ENCODE results near the gene SRD5A1. TPM values are rescaled to one million over a fixed set of nuclear protein-coding genes. Genes with fewer than 3 reads are reported as not detected.

SRD5A1 gene
- total RNA-seq, 4 donors from 2014 or later: 2.2 to 5.6 (median 3.4) TPM

- H3K27ac ChIP-seq: peak overlapping the region; percentile 21 to 99 (median 96)
- peaks cover 3 to 60% (median 48%) of the 10 kb centered on the region in 3 donors for H3K4me1 ChIP-seq
- H3K9me3 ChIP-seq: no peaks in the 10 kb centered on the region
- H3K36me3 ChIP-seq: no peaks in the 10 kb centered on the region
- no peaks in the 10 kb centered on the region for H3K27me3 ChIP-seq
- TF ChIP-seq, protein P1, sequence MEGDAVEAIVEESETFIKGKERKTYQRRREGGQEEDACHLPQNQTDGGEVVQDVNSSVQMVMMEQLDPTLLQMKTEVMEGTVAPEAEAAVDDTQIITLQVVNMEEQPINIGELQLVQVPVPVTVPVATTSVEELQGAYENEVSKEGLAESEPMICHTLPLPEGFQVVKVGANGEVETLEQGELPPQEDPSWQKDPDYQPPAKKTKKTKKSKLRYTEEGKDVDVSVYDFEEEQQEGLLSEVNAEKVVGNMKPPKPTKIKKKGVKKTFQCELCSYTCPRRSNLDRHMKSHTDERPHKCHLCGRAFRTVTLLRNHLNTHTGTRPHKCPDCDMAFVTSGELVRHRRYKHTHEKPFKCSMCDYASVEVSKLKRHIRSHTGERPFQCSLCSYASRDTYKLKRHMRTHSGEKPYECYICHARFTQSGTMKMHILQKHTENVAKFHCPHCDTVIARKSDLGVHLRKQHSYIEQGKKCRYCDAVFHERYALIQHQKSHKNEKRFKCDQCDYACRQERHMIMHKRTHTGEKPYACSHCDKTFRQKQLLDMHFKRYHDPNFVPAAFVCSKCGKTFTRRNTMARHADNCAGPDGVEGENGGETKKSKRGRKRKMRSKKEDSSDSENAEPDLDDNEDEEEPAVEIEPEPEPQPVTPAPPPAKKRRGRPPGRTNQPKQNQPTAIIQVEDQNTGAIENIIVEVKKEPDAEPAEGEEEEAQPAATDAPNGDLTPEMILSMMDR (IDR thresholded peaks at IDR 0.05): no peak
- no peak for TF ChIP-seq POLR2A (IDR thresholded peaks at IDR 0.05)
- TF ChIP-seq POLR2AphosphoS5 (IDR thresholded peaks at IDR 0.05): no peak
- TF ChIP-seq EP300 (IDR thresholded peaks at IDR 0.05): no peak
- WGBS, 2 donors (ENCODE audit: low coverage in 1 of 2): 0 to 4% methylated on average over 4 to 6 of the region's 99 CpGs
- ATAC-seq: no peak
- H3K4me3 ChIP-seq: peak overlapping the region; percentile 50 to 89
Observed at GRCh38 chr5:6714226-6715041, 81.2 kb downstream of the SRD5A1 start.

GRCh38 chr5:6715271-6715670 is 82.0 kb downstream of the SRD5A1 start:
- Histone ChIP-seq H3K27me3 (no peaks in the 10 kb centered on the region), H3K4me1 (peaks cover 3 to 68% (median 52%) of the 10 kb centered on the region in 3 donors), H3K36me3 (no peaks in the 10 kb centered on the region), H3K27ac (no peak overlapping the region), H3K9me3 (no peaks in the 10 kb centered on the region), H3K4me3 (peak overlapping the region; percentile 50 to 89)
- WGBS, 2 donors (ENCODE audit: low coverage in 1 of 2): 34 to 41% methylated on average over 4 to 6 of the region's 6 CpGs
- TF ChIP-seq POLR2A (IDR thresholded peaks at IDR 0.05) (no peak), POLR2AphosphoS5 (IDR thresholded peaks at IDR 0.05) (no peak), EP300 (IDR thresholded peaks at IDR 0.05) (no peak)
- TF ChIP-seq, protein P1 (IDR thresholded peaks at IDR 0.05): no peak
- no peak for ATAC-seq

DNA sequence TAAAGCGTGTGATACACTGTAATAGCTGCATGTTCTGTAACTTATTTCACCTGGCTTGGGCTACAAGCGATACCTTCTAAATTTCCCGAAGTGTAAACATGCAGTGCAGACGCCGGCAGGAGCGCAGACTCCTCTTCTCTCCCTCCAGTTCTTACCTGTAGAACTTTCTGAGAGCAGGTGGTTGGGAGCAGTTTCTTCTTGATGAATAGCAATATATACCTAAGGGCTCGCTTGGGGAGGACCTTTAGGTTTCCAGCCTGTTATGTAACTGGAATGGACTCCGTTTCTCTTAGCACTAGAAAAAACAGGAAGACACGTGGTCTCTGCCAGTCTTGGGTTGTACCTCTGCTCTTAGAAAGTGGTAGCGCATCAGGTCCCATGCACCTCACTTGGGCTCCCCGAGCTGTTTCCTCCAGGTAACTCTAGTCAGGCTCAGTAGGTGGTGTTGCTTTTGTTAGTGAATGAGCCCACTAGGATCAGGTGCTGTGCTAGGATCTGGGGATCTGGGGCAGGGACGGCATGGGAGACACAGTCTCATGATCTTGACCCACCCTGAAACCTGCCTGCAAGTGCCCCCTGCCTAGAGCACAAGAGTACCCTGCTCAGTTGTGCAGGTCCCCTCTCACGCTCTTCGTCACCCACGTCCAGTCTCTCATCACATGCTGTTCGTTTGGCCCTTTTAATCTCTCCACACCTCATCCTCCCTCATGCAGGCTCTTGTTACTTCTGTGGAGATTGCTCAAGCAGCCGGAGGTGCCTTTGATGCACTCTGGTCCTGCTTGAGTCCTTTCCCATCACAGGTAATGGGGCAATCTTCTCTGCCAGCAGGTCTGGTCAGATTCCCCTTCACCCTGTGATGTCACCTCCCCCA is 82.8 kb downstream of the SRD5A1 start:
- TF ChIP-seq POLR2AphosphoS5 (IDR thresholded peaks at IDR 0.05) (no peak), EP300 (IDR thresholded peaks at IDR 0.05) (no peak), POLR2A (IDR thresholded peaks at IDR 0.05) (no peak)
- TF ChIP-seq, protein P1 (IDR thresholded peaks at IDR 0.05): no peak
- Histone ChIP-seq H3K4me3 (peak overlapping the region; percentile 17 to 89), H3K27ac (peak overlapping the region in 1 of 4 donors; percentile 19), H3K27me3 (no peaks in the 10 kb centered on the region), H3K36me3 (no peaks in the 10 kb centered on the region), H3K4me1 (peaks cover 3 to 75% (median 58%) of the 10 kb centered on the region in 3 donors), H3K9me3 (no peaks in the 10 kb centered on the region)
- no peak for ATAC-seq
- 38 to 44% methylated on average over 10 to 12 of the region's 17 CpGs for WGBS, 2 donors (ENCODE audit: low coverage in 1 of 2)

DNA sequence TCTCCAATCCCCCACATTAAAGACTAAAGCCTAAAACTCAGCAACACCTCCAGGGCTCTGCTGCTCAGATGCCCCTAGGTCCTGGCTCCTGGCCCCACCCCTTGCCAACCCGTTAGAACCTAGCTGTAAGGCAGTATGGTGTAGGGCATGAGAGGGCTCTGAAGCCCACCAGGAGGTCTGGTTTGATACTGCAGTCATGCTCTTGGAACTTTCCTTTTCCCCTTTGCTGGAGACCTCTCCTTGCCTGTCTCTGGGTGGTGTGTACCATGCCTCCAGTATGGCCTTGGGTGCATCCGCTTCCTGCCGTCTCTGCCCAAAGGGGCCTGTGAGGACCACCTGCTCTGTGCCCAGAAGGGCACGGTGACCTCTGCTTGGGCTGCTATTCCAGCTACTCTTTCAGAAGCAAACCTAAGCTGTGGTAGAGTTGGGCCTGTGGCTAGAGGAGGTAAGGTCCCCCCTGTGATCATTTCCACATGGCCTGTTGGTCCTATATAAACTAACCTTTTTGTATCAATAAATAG is 83.4 kb downstream of the SRD5A1 start:
- no peaks in the 10 kb centered on the region for H3K27me3 ChIP-seq
- H3K27ac ChIP-seq: peak overlapping the region in 1 of 4 donors; percentile 19
- TF ChIP-seq, protein P1 (IDR thresholded peaks at IDR 0.05): no peak
- TF ChIP-seq EP300 (IDR thresholded peaks at IDR 0.05): no peak
- no peak for TF ChIP-seq POLR2AphosphoS5 (IDR thresholded peaks at IDR 0.05)
- no peak for TF ChIP-seq POLR2A (IDR thresholded peaks at IDR 0.05)
- ATAC-seq: no peak
- no CpG with 5 or more reads among the region's 4 CpGs for WGBS, 2 donors (ENCODE audit: low coverage in 1 of 2)
- H3K4me3 ChIP-seq: peak overlapping the region in 1 of 2 donors; percentile 89
- H3K4me1 ChIP-seq: peaks cover 3 to 79% (median 62%) of the 10 kb centered on the region in 3 donors
- no peaks in the 10 kb centered on the region for H3K36me3 ChIP-seq
- no peaks in the 10 kb centered on the region for H3K9me3 ChIP-seq

Measured in gastroesophageal sphincter (tissue), 4 donors.